ENCODE data around the gene PFN1.

DNA sequence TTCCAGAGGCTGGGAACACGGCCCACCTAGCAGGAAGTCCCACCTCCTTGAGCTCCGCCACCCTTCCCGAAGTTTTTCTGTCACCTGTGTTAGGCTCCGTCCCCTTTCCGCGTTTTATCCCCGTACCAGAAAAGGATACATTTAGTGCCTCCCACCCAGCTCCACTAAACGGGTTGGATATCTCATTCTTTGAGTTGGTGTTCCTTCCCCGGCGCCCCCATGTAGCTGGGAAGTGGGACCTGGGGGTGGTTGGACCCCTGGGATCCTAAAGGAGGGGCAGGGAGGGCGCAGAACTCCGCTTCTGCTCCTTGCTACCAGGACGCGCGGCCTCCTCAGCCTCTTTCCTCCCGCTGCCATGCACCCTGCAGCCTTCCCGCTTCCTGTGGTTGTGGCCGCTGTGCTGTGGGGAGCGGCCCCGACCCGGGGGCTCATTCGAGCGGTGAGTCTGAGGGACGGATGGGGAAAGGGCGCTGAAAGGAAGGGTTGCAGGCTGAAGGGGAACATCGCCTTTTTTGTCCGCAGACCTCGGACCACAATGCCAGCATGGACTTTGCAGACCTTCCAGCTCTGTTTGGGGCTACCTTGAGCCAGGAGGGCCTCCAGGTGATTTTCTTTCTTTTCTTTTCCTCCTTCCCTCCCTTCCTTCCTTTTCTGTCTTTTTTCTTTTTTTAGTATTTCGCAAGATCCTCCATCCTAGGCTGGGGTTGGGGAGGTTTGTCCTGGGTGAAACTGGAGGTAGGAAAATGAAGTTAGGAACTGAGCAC is 7.6 kb downstream of the PFN1 start:
- TF ChIP-seq EZH2phosphoT487 (IDR thresholded peaks at IDR 0.05; ENCODE audit: insufficient read depth, low read depth), result no peak
- TF ChIP-seq EZH2 (IDR thresholded peaks at IDR 0.05; ENCODE audit: insufficient read depth, poor library complexity, severe bottlenecking), result no peak
